NCI-H1092 (cell line): ENCODE results near the gene RIMS4.

ENCODE experiments used
- DNase-seq: peaks from one replicate; lab custom pipeline; 2025; lab: John Stamatoyannopoulos, UW

Gene RIMS4

DNA sequence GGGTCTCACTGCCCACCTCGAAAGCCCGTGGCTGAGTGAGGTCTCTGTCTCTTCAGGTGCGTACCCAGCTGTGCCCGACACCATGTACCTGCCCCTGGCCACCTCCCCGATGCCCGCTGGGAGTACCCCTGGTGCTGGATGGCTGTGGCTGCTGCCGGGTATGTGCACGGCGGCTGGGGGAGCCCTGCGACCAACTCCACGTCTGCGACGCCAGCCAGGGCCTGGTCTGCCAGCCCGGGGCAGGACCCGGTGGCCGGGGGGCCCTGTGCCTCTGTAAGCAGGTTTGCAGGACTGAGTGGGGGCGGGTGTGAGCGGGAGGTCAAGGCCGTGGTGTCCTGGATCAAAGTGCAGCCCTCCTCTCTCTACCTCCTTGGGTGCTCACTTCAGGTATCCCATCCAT, 90.5 kb downstream of the RIMS4 start:
- DNase-seq: no peak

DNA sequence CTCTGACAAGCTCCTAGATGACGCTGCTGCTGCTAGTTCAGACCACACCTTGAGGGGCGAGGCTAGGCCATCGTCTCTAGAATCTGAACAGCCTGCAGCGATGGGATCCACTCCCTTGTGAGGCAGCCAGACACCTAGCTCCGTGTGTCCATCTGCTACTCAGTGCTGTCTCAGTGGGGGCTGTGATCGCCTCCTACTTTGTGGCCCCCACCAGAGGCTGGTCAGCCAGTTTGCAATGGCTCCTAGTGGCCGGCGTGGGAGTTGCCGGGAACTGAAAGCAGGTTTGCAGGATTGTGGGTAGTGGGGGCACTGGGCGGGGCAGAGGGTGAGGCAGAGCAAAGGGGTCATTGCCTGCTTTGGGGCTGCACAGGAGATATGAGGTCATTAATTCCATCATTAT, 92.4 kb downstream of the RIMS4 start:
- no peak for DNase-seq

- no peak for DNase-seq
These were observed 93.8 kb downstream of the RIMS4 start for GRCh38 chr20:44716309-44717106.

DNA sequence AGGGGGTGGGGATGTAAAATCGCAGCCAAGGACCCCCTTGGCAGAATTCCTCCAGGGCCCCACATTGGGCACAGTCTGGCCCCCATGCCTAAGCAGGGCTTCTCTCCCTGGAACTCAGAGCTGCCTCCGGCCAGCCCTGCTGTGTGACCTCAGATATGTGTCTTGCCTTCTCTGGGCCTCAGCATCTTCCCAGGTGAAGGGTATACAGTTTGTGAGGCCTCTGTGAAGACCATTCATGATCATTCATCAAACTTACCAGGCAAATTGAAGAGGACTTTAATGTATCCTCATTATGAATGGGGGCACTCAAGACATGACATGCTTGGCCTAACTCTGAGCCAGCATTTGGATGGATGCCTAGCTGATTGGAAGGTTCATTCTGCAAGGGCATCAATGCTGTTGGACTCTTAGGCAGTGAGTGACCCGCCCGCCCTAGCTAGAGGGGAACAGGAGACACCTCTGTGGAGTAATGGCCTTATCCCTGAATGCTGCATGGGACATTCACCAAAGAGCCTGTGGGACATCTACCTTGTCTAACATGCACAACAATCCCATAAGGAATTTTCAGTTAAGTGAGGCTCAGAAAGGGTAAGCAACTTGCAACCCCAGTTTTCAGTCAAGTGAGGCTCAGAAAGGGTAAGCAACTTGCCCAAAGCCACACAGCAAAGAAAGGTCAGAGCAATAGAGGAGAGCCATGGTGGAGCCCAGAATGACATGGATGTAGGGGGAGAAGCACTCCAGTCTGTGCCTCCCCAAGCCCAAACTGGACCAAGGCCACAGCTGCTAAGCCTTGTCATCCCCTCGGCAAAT, 94.6 kb downstream of the RIMS4 start:
- no peak for DNase-seq

GRCh38 chr20:44714701-44715498, 95.4 kb downstream of the RIMS4 start, which contains the start of gene CCN5:
TSS of gene CCN5 (plus strand) at chr20:44715369. CDS start at chr20:44715391, 22 bp downstream.
- DNase-seq: peak; percentile 53

DNA sequence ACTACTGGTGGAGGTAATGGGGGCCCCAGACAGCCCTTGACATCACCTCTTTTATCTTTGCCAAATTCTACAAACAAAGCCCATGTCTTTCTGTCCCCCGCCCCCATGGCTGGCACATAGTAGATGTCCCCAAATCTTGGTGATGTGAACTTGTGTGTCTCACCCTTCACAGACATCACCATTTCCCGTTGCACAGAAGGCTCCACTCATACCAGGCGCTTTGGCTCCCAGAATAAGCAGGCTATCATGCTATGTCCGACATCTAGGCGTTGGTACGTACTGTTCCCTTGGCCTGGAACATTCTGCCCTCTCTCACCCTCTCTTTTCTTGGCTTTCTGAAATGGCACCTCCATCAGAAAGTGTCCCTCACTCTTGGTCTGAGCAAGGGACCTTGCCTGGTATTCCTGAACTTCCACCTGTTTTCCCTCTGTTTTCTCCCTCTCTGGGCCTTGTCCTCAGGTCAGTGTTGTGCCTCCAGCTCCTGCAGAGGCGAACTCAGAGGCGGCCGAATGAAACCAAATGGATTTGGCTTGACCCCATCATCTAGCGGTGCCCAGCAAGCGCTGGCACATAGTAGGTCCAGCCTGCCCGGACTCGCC, 96.1 kb downstream of the RIMS4 start:
- no peak for DNase-seq

DNA sequence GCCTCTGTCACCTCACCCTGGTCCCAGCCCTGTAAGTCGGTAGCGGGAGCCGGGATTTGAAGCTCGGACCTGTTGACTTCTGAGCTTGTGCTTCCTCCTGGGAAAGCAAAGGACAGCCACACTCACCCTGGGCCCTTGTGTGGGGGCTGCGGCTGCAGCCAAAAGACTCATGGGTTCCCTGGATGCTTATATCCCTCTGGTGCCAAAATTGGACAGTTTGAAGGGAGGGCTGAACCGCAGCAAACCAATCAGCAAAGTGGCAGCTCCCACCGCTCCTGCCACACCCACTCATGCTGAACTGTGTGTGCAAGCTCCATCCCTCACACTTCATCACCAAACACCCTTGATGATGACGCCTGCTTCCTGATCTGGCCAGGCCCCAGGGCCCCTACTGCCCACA, 99.1 kb downstream of the RIMS4 start:
- DNase-seq: no peak

DNA sequence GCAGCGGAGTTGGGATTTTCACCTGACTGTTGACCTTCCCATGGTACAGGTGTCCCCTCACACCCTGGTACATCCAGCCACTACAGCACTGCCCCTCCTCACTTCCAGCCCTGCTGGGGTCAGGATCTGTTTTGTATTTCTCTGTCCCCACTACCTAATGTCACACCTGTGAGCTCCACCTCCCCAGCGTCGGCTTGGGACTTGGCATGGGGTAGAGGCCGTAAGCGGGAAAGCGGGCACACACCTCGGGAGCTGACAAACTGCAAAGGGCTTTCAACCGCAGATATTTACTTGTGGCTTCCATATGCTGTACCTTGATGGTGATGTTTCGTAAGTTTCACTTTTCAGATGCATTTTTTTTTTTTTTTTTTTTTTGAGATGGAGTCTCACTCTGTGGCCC, 100.5 kb downstream of the RIMS4 start:
- DNase-seq: no peak

DNA sequence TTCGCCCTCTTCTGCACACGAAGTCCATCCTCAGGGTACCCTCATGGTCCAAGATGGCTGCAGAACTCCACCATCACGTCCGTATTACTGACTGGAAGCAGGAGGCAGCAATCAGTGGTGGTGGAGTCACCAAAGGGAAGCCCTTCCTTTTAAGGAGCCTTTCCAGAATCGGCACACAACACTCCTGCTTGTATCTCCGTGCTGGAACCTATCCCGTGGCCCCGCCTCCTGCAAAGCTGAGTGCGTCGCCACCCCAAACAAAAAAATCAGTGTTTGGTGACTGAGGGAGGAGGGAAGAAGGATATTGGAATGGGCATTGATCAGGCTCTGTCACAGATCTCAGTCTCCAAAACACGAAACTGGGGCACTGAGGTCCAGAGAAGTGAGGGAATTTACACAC, 101.0 kb downstream of the RIMS4 start:
- no peak for DNase-seq

DNA sequence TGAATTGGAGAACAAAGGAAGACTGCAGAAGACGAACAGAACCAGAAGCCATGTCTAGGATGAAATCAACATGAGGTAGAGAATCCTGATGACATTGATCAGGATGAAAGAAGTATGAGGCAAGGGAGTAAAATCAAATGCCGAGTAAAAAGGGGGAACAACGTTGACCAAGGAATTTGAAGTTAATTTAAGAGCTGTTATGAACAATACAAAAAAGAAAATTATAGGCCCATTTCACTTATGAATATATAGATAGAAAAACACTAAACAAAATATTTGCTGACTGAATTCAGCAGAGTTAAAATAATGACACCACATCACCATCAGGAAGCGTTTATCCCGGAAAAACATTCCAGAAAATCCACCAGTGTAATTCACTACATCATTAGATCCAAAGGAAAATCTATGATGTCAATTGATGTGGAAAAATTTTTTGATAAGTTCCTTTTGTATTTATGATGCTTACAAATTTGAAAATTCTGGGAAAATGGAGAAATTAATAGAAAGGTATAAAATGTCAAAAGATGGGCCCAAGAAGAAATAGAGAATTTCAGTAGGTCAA, 103.2 kb downstream of the RIMS4 start:
- DNase-seq: no peak

GRCh38 chr20:44706301-44707017, 103.9 kb downstream of the RIMS4 start:
- peak; percentile 38 for DNase-seq

GRCh38 chr20:44705364-44706094, 104.8 kb downstream of the RIMS4 start:
- no peak for DNase-seq

DNA sequence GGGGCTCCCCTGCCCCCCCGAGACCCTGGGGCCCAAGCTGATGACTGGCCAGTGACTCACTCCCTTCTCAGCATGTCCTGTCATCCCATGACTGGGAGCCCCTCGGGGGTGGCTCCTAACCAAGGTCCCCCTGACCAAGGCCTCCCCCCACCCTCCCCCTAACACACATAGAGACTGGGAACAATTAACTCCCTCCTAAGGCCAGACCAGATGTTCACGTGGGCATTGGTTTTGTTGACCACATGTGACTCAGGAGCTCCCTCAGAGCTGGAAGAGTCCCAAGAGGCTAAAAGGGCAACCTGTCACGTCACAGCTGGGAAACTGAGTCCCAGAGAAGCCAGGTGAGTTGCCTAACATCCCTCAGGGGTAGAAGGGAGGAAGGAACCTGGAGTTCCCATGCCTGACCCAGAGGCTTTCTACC, 105.8 kb downstream of the RIMS4 start:
- DNase-seq: no peak

- no peak for DNase-seq
These were observed 106.3 kb downstream of the RIMS4 start for GRCh38 chr20:44703956-44704488.

DNA sequence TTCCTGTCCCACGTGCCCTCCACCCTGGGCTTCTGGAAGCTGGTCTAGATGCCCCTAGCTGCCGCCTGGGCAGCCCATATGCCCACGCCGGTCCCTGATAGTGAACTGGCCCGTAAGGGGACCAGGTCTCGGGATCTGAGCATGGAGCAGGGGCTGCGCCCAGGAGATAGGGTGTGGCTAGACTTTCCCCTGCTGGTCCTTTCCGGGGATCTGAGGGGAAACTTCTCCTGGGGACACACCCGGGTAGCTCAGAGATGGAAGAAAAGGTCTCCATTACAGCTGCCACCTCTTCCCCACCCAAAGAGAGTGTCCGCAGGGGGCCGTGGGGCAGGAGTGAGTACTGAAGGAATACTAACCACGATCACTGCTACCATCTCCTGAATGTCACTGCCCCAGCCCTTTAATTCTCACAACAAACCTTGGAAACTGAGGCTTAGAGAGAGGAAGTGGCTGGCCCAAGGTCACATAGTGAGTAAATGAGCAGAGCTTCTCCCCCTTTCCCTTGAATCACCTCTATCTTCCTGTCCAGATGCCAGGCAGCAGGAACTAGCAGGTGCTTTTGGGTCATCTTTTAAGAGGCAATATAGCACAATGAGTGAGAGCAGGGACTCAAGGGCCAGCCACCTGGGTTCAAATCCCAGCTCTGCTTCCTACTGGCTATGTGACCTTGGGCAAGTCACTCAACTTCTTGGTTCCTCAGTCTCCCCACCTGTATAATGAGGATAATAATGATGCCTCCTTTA, 107.0 kb downstream of the RIMS4 start:
- no peak for DNase-seq

GRCh38 chr20:44702776-44703175, 107.6 kb downstream of the RIMS4 start:
- DNase-seq: peak; percentile 69

DNA sequence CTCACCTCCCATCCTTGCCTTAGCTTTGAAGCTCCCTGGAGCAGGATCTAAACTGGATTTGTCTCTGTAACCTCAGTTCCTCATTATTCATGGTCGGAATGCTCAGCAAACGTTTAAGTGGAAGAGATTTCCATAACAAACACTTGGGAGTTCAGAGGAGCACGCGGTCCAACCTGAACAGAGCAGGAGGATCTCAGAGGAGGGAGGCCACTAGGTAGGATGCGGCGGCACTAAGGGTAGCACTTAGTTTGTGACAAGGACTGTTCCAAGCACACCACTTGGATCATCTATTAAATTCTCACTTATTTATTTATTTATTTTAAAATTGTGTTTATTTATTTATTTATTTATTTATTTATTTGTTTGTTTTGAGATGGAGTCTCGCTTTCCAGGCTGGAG, 108.5 kb downstream of the RIMS4 start:
- no peak for DNase-seq
